SK-N-MC (cell line): ENCODE results near the gene TMEM247.

Experiments
- EZH2 ChIP-seq: fragments of 200-600 bp; sonication (generic); IDR thresholded peaks from one replicate; pipeline ENCODE4 v1.6.1; 2017; ENCODE audit warnings: antibody characterized with exemption
- POLR2AphosphoS5 ChIP-seq: IDR thresholded peaks from 2 replicates; pipeline ENCODE4 v1.6.1; 2012; ENCODE audit warnings: mild to moderate bottlenecking, low read depth, low read length, borderline replicate concordance

- TF ChIP-seq POLR2AphosphoS5 = no peak
- no peak for TF ChIP-seq EZH2
Measured at GRCh38 chr2:46518861-46519260, 39.5 kb downstream of the TMEM247 start.
